Skeletal muscle satellite cell (primary cell): Measurements from ENCODE around the gene ARHGEF16.

ENCODE experiments used
- H3K27me3 ChIP-seq: 2 replicates; pipeline ENCODE4 v1.7.0; 2013; ENCODE audit warnings: low read length; ENCODE audit not compliant: control insufficient read depth, insufficient read depth
- H3K36me3 ChIP-seq: 2 replicates; pipeline ENCODE4 v1.7.0; 2013; ENCODE audit warnings: mild to moderate bottlenecking, control low read depth, low read length; ENCODE audit not compliant: insufficient read depth
- H3K4me1 ChIP-seq: 2 replicates; pipeline ENCODE4 v1.7.0; 2013; ENCODE audit warnings: low read length; ENCODE audit not compliant: control insufficient read depth, insufficient read depth
- H3K4me2 ChIP-seq: 2 replicates; pipeline ENCODE4 v1.7.0; 2013; ENCODE audit warnings: mild to moderate bottlenecking, low read length
- H3K4me3 ChIP-seq: 2 replicates; pipeline ENCODE4 v1.7.0; 2013; ENCODE audit warnings: low read length
- H3K9ac ChIP-seq: 2 replicates; pipeline ENCODE4 v1.7.0; 2013; ENCODE audit warnings: mild to moderate bottlenecking, low read depth, low read length, moderate library complexity
- H3K9me3 ChIP-seq: replicated peaks from 2 replicates; pipeline ENCODE4 v1.7.0; 2013; ENCODE audit warnings: mild to moderate bottlenecking, control low read depth, low read length

The ARHGEF16 gene

DNA sequence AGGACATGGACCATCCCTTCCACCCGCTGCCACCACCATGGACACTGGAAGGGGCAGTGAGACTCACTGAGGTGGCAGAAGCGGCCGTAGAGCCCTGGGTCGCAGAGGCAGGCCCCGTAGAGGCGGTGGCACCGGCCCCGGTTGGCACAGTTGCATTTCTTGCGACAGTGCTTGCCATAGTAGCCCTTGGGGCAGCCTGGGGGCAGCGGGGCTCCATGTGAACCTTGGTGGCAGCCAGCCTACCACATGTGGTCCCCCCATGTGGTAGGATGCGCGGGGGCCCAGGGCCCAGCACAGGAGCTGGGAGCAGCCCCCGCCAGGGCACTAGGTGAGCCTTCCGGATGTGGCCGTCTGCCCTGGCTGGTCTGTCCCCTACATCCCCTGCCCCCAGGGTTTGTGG lies 51.6 kb downstream of the ARHGEF16 start:
- Histone ChIP-seq H3K27me3 (no peaks in the 10 kb centered on the region), H3K4me2 (no peak overlapping the region), H3K9ac (no peak overlapping the region), H3K9me3 (no peaks in the 10 kb centered on the region), H3K4me1 (peaks cover 18% of the 10 kb centered on the region), H3K36me3 (peaks cover 6% of the 10 kb centered on the region), H3K4me3 (no peak overlapping the region)

DNA sequence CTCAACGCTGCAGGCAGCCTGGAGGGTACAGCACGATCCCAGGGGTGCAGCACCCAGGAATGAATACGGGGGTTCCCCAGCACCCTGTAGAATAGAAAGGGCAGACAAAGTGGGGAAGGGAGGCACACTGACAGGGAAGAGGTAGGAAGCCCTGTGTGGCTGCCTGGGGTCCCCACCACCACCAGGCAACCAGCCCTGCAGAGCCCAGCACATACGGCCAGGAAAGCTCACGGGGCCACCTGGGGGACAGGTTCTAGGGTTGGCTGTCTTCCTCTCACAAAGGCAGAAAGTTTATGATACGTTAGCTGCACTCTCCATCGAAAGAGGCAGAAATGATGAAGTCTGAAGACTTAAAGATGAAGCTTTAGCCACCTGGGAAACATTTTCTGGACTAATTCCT lies 52.5 kb downstream of the ARHGEF16 start:
- Histone ChIP-seq H3K36me3 (peaks cover 6% of the 10 kb centered on the region), H3K27me3 (no peaks in the 10 kb centered on the region), H3K9me3 (no peaks in the 10 kb centered on the region)

DNA sequence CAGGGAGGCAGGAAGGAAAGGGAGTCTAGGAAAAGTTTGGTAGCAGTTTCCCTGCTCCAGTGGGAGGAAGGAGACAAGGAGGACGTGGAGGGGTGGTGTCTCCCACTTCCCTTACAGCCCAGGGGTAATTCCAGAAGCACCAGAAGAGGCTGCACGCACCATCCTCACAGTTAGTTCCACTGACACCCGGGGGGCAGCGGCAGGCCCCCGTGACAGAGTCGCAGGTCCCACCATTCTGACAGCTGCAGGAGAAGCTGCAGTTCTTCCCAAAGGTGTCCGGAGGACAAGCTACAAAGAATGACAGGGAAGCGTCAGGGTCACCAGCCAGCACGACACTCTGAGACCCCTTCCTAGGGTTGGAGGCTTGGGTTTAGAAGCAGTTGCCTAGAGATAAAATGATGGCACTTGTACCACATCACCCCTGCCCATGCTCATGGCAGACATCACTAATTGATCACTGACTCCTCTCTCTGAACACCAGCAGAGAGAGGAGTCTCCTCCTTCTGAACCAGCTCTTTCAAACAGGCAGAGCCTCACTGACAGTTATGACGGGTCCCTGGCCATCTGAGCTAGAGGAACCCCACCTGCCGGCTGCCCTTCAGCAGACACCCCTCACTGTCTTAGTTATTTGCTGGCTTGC lies 53.3 kb downstream of the ARHGEF16 start:
- Histone ChIP-seq H3K4me3 (no peak overlapping the region), H3K27me3 (no peaks in the 10 kb centered on the region), H3K9me3 (no peaks in the 10 kb centered on the region), H3K36me3 (peaks cover 6% of the 10 kb centered on the region), H3K4me1 (peaks cover 18% of the 10 kb centered on the region), H3K9ac (no peak overlapping the region), H3K4me2 (no peak overlapping the region)

More for the DNA sequence above, 52.5 kb downstream of the ARHGEF16 start:
- H3K4me2 ChIP-seq, result no peak overlapping the region
- H3K4me1 ChIP-seq, result peaks cover 18% of the 10 kb centered on the region
- H3K4me3 ChIP-seq, result no peak overlapping the region
- H3K9ac ChIP-seq, result no peak overlapping the region

DNA sequence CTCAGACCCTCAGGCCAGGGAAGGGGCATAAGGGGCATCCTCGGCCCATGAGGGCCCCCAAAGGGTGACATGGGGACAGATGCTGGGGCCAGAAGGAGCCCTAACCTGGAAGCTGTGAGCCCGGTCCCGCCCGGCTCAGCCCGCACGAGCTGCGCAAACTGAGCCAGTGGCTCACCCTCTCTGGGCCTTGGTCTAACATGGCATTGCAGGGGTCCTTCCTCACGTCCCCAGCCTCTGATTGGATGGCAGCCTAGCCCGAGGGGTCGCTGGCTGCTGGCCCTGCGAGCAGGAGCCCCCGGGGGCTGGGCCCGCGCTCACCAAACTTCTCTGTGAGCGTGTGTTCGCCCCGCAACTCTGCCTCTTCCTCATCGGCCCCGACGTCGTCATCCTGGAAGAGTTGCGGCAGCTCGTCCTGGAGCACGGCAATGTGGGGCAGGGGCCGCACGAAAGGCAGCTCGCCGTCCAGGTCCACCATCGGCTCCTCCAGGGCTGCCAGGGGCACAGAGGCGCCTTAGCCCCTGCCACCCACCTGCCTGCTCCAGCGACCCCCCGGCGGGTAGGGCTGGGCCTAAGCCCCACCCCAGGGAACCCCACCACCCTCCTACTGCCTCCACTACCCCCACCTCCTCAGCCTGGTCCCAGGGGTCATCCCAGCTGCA lies 54.4 kb downstream of the ARHGEF16 start:
- H3K4me1 ChIP-seq, result peaks cover 15% of the 10 kb centered on the region
- no peak overlapping the region for H3K4me3 ChIP-seq

DNA sequence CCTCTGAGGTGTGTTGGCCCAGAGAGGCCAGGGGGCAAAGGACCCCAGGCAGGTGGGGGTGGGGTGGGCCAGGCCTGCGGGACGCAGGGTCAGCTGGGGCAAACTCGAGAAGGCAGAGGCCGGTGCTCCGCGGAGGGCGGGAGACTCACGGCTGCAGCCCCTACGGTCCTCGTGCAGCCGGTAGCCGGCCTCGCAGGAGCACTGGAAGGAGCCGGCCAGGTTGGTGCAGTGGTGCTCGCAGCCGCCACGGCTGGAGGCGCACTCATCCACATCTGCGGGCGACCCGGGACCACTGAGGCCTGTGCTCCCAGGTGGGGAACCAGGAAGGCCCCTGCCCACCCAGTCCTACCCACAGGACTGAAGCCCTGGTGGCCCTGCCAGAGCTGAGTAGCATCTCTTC lies 55.3 kb downstream of the ARHGEF16 start:
- Histone ChIP-seq H3K9me3 (no peaks in the 10 kb centered on the region), H3K4me3 (no peak overlapping the region), H3K36me3 (peaks cover 6% of the 10 kb centered on the region), H3K9ac (no peak overlapping the region), H3K27me3 (no peaks in the 10 kb centered on the region), H3K4me2 (no peak overlapping the region), H3K4me1 (peaks cover 9% of the 10 kb centered on the region)

More for the DNA sequence above, 54.4 kb downstream of the ARHGEF16 start:
- Histone ChIP-seq H3K4me2 (no peak overlapping the region), H3K9ac (no peak overlapping the region), H3K27me3 (no peaks in the 10 kb centered on the region), H3K9me3 (no peaks in the 10 kb centered on the region), H3K36me3 (peaks cover 6% of the 10 kb centered on the region)

DNA sequence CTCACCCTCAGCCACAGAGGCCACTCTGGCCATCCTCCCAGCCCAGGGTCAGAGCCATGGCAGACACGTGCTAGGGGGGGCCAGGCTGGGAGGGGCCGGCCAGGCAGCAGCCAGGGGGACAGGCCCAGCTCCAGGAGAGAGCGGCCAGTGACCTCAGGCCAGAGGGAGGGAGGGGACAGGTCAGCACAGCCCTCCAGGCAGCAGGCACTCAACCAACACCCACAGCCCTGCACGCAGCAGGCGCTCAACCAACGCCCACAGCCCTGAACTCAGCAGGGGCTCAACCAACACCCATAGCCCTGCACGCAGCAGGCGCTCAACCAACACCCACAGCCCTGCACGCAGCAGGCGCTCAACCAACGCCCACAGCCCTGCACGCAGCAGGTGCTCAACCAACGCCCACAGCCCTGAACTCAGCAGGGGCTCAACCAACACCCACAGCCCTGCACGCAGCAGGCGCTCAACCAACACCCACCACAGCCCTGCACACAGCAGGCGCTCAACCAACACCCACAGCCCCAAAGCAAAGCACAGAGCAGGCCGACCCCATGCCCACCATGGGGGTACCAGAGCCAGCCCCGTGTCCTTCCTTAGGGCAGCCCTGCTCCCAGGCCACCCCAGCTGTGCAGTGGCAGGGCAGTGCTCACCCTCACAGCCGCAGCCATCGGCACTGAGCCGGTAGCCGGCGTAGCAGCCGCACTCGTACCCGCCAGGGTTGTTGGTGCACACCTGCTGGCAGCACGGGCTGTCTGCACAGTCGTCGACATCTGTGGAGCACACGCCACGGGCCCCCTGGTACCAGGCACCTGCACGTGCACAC lies 55.9 kb downstream of the ARHGEF16 start:
- peaks cover 6% of the 10 kb centered on the region for H3K36me3 ChIP-seq
- no peak overlapping the region for H3K4me3 ChIP-seq
- no peaks in the 10 kb centered on the region for H3K9me3 ChIP-seq
- H3K27me3 ChIP-seq, result no peaks in the 10 kb centered on the region
- H3K4me1 ChIP-seq, result peaks cover 2% of the 10 kb centered on the region
- H3K9ac ChIP-seq, result no peak overlapping the region
- no peak overlapping the region for H3K4me2 ChIP-seq

DNA sequence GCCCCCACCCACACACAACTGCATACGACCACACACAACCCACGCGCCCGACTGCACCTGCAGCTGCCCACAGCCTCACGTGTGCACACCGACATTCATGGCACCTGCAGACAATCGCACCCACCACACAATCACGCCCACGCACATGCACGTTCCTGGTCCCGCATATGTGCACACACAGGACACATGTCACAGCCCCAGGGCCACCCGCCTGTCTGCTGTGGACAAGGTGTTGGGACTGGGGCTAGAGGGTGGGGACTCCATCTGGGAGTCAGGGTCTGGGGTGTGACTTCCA lies 56.4 kb downstream of the ARHGEF16 start:
- no peak overlapping the region for H3K4me3 ChIP-seq
- H3K27me3 ChIP-seq, result no peaks in the 10 kb centered on the region
- H3K9ac ChIP-seq, result no peak overlapping the region
- peaks cover 3% of the 10 kb centered on the region for H3K4me1 ChIP-seq
- no peaks in the 10 kb centered on the region for H3K9me3 ChIP-seq
- peaks cover 6% of the 10 kb centered on the region for H3K36me3 ChIP-seq
- H3K4me2 ChIP-seq, result no peak overlapping the region

DNA sequence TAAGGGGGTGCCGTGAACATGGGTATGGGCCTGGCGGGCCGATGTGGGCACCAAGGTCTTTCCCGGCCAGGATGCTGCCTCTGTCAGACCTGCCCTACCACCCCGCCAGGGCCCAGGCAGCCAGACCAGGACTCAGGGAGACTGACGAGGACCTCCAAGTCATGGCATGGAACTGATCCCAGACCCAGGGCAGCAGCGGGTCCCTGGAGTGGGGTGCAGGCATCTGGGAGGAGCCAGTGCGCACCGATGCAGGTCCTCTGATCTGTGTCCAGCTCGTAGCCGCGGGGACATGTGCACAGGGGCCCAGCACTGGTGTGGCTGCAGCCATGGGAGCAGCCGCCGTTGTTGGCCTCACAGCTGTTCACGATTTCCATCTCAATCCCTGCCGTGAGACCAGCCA lies 56.8 kb downstream of the ARHGEF16 start:
- H3K36me3 ChIP-seq, result peaks cover 6% of the 10 kb centered on the region

DNA sequence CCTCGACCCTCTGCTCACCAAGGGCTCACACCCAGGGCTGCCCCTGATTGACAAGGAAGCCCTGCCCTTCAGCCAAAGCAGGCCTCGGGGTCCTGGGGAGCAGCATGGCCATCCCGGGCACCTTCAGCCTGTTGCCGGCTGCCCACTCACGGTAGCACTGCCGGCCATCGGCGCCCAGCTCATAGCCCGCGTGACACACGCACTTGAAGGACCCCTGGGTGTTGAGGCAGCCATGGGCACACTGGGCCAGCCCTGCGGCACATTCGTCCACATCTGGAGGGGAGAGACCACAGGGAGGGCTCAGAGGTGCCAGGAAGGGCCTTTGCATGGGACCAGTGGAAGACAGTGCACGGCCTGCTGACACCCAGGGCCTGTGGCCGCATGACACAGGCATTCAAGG lies 57.4 kb downstream of the ARHGEF16 start:
- H3K4me3 ChIP-seq, result no peak overlapping the region
- peaks cover 13% of the 10 kb centered on the region for H3K4me1 ChIP-seq
- no peaks in the 10 kb centered on the region for H3K9me3 ChIP-seq
- H3K27me3 ChIP-seq, result no peaks in the 10 kb centered on the region
- H3K9ac ChIP-seq, result no peak overlapping the region
- no peak overlapping the region for H3K4me2 ChIP-seq
- H3K36me3 ChIP-seq, result peaks cover 3% of the 10 kb centered on the region

More for the DNA sequence above, 56.8 kb downstream of the ARHGEF16 start:
- Histone ChIP-seq H3K4me1 (peaks cover 7% of the 10 kb centered on the region), H3K9me3 (no peaks in the 10 kb centered on the region), H3K4me3 (no peak overlapping the region), H3K27me3 (no peaks in the 10 kb centered on the region), H3K4me2 (no peak overlapping the region), H3K9ac (no peak overlapping the region)

DNA sequence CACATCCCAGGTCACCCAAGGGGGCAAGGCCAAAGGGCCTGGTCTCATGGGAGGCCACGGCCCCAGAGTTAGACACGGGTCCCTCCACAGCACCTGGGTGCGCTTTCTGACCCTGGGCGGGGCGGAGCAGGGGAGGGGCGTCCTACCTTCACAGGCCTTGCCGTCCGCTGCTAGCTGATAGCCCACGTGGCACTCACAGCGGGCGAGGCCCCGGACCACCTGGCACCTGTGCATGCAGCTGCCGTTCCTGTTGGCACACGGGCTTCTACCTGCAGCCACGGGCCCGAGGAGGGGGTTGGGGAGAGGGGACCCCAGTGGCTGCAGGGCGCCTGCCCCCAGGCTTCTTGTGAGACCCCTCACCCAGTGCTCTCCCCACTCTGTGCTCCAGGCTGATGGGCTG lies 59.9 kb downstream of the ARHGEF16 start:
- no peaks in the 10 kb centered on the region for H3K36me3 ChIP-seq
- no peak overlapping the region for H3K4me3 ChIP-seq
- H3K4me1 ChIP-seq, result peaks cover 16% of the 10 kb centered on the region
- H3K9ac ChIP-seq, result no peak overlapping the region
- H3K27me3 ChIP-seq, result no peaks in the 10 kb centered on the region
- H3K4me2 ChIP-seq, result no peak overlapping the region
- H3K9me3 ChIP-seq, result no peaks in the 10 kb centered on the region

DNA sequence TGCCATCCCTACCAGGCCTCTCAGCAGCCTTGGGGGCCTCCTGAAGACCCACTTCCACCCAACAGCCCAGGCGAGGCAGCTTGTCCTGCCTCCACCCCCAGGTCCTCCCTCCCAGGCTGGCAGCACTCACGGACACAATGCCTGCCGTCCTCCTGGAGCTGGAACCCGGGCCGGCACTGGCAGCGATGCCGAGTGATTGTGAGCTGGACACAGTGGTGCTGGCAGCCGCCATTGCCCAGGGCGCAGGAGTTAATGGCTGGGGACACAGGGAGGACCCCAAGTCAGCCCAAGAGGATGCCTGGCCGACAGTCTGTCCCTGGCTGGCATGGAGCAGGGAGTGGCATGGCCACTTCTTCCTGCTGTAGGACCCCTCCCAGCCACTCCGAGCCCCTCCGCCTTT lies 60.8 kb downstream of the ARHGEF16 start:
- Histone ChIP-seq H3K27me3 (no peaks in the 10 kb centered on the region), H3K4me2 (no peak overlapping the region), H3K9ac (no peak overlapping the region), H3K4me3 (no peak overlapping the region), H3K4me1 (peaks cover 16% of the 10 kb centered on the region), H3K36me3 (no peaks in the 10 kb centered on the region), H3K9me3 (no peaks in the 10 kb centered on the region)
